WTC11 (cell line): ENCODE data around the gene MAST4. TPM values are rescaled to one million over a fixed set of nuclear protein-coding genes. Genes with fewer than 3 reads are reported as not detected.

Experiments
- ATAC-seq: fragments of 200-7000 bp; cut with Tn5 transposase; 2 replicates; pipeline ENCODE4 v1.10.0; 2021; ENCODE audit warnings: mild to moderate bottlenecking, moderate library complexity
- CTCF ChIA-PET: fragments of 300-600 bp; sonication (Branson Sonifier 250); formaldehyde crosslinking; loops from one replicate; lab custom pipeline; 2021; ENCODE audit warnings: antibody characterized with exemption; lab: Charles Lee
- POLR2A ChIA-PET: fragments of 350-600 bp; sonication (Branson Sonifier 250); formaldehyde crosslinking; loops from one replicate; lab custom pipeline; 2021; ENCODE audit warnings: antibody characterized with exemption; lab: Charles Lee
- DNase-seq: peaks from one replicate; pipeline ENCODE4 v3.0.0; 2021; ENCODE audit warnings: low spot score
- H3K27ac Mint-ChIP-seq: 2 replicates; pipeline ENCODE4 v1.8.0; 2021; ENCODE audit warnings: mixed read lengths
- H3K27me3 Mint-ChIP-seq: 2 replicates; pipeline ENCODE4 v1.8.0; 2021; ENCODE audit warnings: low read depth, mild to moderate bottlenecking, moderate library complexity, mixed read lengths
- H3K36me3 Mint-ChIP-seq: 2 replicates; pipeline ENCODE4 v1.8.0; 2021; ENCODE audit warnings: mixed read lengths
- H3K4me1 Mint-ChIP-seq: 2 replicates; pipeline ENCODE4 v1.8.0; 2022; ENCODE audit warnings: mixed read lengths
- H3K4me3 Mint-ChIP-seq: 2 replicates; pipeline ENCODE4 v1.8.0; 2021; ENCODE audit warnings: mild to moderate bottlenecking, moderate library complexity, mixed read lengths
- H3K9me3 Mint-ChIP-seq: 2 replicates; pipeline ENCODE4 v1.8.0; 2021; ENCODE audit warnings: mixed read lengths
- ARID4B ChIP-seq: sonication (generic); formaldehyde crosslinking; IDR thresholded peaks from 2 replicates; pipeline ENCODE4 v1.8.0; 2023; ENCODE audit warnings: missing genetic modification reagents, mild to moderate bottlenecking, borderline replicate concordance
- EMX1 ChIP-seq: fragments of 250-450 bp; sonication (Bioruptor Pico); IDR thresholded peaks from 2 replicates; pipeline ENCODE4 v1.8.0; 2021; ENCODE audit warnings: mild to moderate bottlenecking
- ERG ChIP-seq: fragments of 250-450 bp; sonication (Bioruptor Pico); IDR thresholded peaks from 2 replicates; pipeline ENCODE4 v1.8.0; 2021; ENCODE audit warnings: mild to moderate bottlenecking
- GRHL2 ChIP-seq: fragments of 250-450 bp; sonication (Bioruptor Pico); IDR thresholded peaks from 2 replicates; pipeline ENCODE4 v1.8.0; 2022; ENCODE audit warnings: mild to moderate bottlenecking, moderate library complexity; ENCODE audit not compliant: insufficient replicate concordance, severe bottlenecking
- GTF2I ChIP-seq: fragments of 250-450 bp; sonication (Bioruptor Pico); conservative IDR thresholded peaks from 2 replicates; pipeline ENCODE4 v1.4.0; 2021; ENCODE audit warnings: mild to moderate bottlenecking
- HMGXB4 ChIP-seq: sonication (generic); formaldehyde crosslinking; IDR thresholded peaks from 2 replicates; pipeline ENCODE4 v1.8.1; 2023; ENCODE audit warnings: mild to moderate bottlenecking, moderate library complexity, missing genetic modification reagents
- IRF2 ChIP-seq: sonication (generic); formaldehyde crosslinking; IDR thresholded peaks from 2 replicates; pipeline ENCODE4 v1.8.0; 2022; ENCODE audit warnings: low read depth, missing genetic modification reagents, borderline replicate concordance
- JAZF1 ChIP-seq: fragments of 250-450 bp; sonication (Bioruptor Pico); IDR thresholded peaks from 2 replicates; pipeline ENCODE4 v1.9.0; 2021; ENCODE audit warnings: moderate library complexity, mild to moderate bottlenecking, inconsistent platforms
- NR1H2 ChIP-seq: sonication (generic); formaldehyde crosslinking; IDR thresholded peaks from 2 replicates; pipeline ENCODE4 v1.9.0; 2021; ENCODE audit warnings: mild to moderate bottlenecking, moderate library complexity, missing genetic modification reagents
- NR2C2 ChIP-seq: sonication (generic); formaldehyde crosslinking; IDR thresholded peaks from 2 replicates; pipeline ENCODE4 v1.8.0; 2022; ENCODE audit warnings: mild to moderate bottlenecking, missing genetic modification reagents
- OVOL2 ChIP-seq: fragments of 250-450 bp; sonication (Bioruptor Pico); IDR thresholded peaks from 2 replicates; pipeline ENCODE4 v1.9.0; 2021; ENCODE audit warnings: mild to moderate bottlenecking, borderline replicate concordance
- PRDM15 ChIP-seq: sonication (generic); formaldehyde crosslinking; IDR thresholded peaks from 2 replicates; pipeline ENCODE4 v1.8.0; 2022; ENCODE audit warnings: missing genetic modification reagents
- RELA ChIP-seq: sonication (generic); formaldehyde crosslinking; IDR thresholded peaks from 2 replicates; pipeline ENCODE4 v1.8.1; 2022; ENCODE audit warnings: missing genetic modification reagents, mild to moderate bottlenecking, borderline replicate concordance
- SMAD4 ChIP-seq: sonication (generic); formaldehyde crosslinking; IDR thresholded peaks from 2 replicates; pipeline ENCODE4 v1.8.0; 2022; ENCODE audit warnings: mild to moderate bottlenecking, missing genetic modification reagents
- SOX15 ChIP-seq: fragments of 250-450 bp; sonication (Bioruptor Pico); IDR thresholded peaks from 2 replicates; pipeline ENCODE4 v1.9.0; 2021; ENCODE audit warnings: mild to moderate bottlenecking
- USF1 ChIP-seq: sonication (generic); formaldehyde crosslinking; IDR thresholded peaks from 2 replicates; pipeline ENCODE4 v1.8.0; 2022; ENCODE audit warnings: mild to moderate bottlenecking, missing genetic modification reagents
- ZMAT4 ChIP-seq: fragments of 250-450 bp; sonication (Bioruptor Pico); IDR thresholded peaks from 2 replicates; pipeline ENCODE4 v1.9.0; 2021; ENCODE audit warnings: mild to moderate bottlenecking
- ZNF121 ChIP-seq: sonication (generic); formaldehyde crosslinking; IDR thresholded peaks from 2 replicates; pipeline ENCODE4 v1.8.0; 2023; ENCODE audit warnings: missing genetic modification reagents
- ZNF219 ChIP-seq: sonication (generic); formaldehyde crosslinking; IDR thresholded peaks from 2 replicates; pipeline ENCODE4 v1.8.0; 2023; ENCODE audit warnings: missing genetic modification reagents, mild to moderate bottlenecking, borderline replicate concordance
- ZNF396 ChIP-seq: fragments of 250-450 bp; sonication (Bioruptor Pico); IDR thresholded peaks from 2 replicates; pipeline ENCODE4 v1.8.0; 2021; ENCODE audit warnings: mild to moderate bottlenecking, moderate library complexity, borderline replicate concordance
- ZNF671 ChIP-seq: fragments of 250-450 bp; sonication (Bioruptor Pico); IDR thresholded peaks from 2 replicates; pipeline ENCODE4 v1.8.0; 2021; ENCODE audit warnings: mild to moderate bottlenecking
- total RNA-seq: library from RNA; stranded (reverse); gene quantifications from 3 replicates; pipeline ENCODE4 v1.2.3, GENCODE V29; 2021

The MAST4 gene
- total RNA-seq, 1 experiment from 2014 or later, result 8.0 TPM

- no peaks in the 10 kb centered on the region for H3K27me3 Mint-ChIP-seq
- no peak for DNase-seq
- H3K4me1 Mint-ChIP-seq, result peaks cover 20% of the 10 kb centered on the region
- H3K27ac Mint-ChIP-seq, result no peak overlapping the region
- TF ChIP-seq HMGXB4 (CRISPR knock-in tag), result no peak
- TF ChIP-seq ZNF671 (CRISPR knock-in tag), result no peak
- TF ChIP-seq SMAD4 (CRISPR knock-in tag), result no peak
- TF ChIP-seq OVOL2 (CRISPR knock-in tag), result no peak
- TF ChIP-seq RELA (CRISPR knock-in tag), result no peak
- TF ChIP-seq ERG, result no peak
- H3K9me3 Mint-ChIP-seq, result no peaks in the 10 kb centered on the region
- no peak for ATAC-seq
- ChIA-PET POLR2A (no interaction called here), CTCF (no interaction called here)
- no peaks in the 10 kb centered on the region for H3K36me3 Mint-ChIP-seq
- no peak overlapping the region for H3K4me3 Mint-ChIP-seq
Observed at GRCh38 chr5:67098656-67099055, 502.5 kb downstream of the MAST4 start.

- Mint-ChIP-seq H3K27ac (no peak overlapping the region), H3K4me3 (no peak overlapping the region), H3K4me1 (peaks cover 6% of the 10 kb centered on the region), H3K36me3 (no peaks in the 10 kb centered on the region), H3K9me3 (no peaks in the 10 kb centered on the region), H3K27me3 (no peaks in the 10 kb centered on the region)
- DNase-seq (no peak), ATAC-seq (no peak)
- ChIA-PET POLR2A (no interaction called here), CTCF (no interaction called here)
- TF ChIP-seq IRF2 (CRISPR knock-in tag), result no peak
- TF ChIP-seq PRDM15, result no peak
- TF ChIP-seq USF1 (CRISPR knock-in tag), result no peak
- TF ChIP-seq ZNF671 (CRISPR knock-in tag), result no peak
- TF ChIP-seq ZMAT4 (CRISPR knock-in tag), result no peak
- no peak for TF ChIP-seq NR2C2 (CRISPR knock-in tag)
- TF ChIP-seq ZNF121, result no peak
- no peak for TF ChIP-seq SOX15 (CRISPR knock-in tag)
- TF ChIP-seq ZNF396 (CRISPR knock-in tag), result no peak
- no peak for TF ChIP-seq ARID4B (CRISPR knock-in tag)
- no peak for TF ChIP-seq EMX1 (CRISPR knock-in tag)
- TF ChIP-seq GRHL2 (CRISPR knock-in tag), result no peak
- TF ChIP-seq GTF2I, result no peak
- TF ChIP-seq ERG, result no peak
- no peak for TF ChIP-seq NR1H2 (CRISPR knock-in tag)
- TF ChIP-seq JAZF1 (CRISPR knock-in tag), result no peak
- TF ChIP-seq ZNF219 (CRISPR knock-in tag), result no peak
Observed at GRCh38 chr5:67100301-67100700, 504.1 kb downstream of the MAST4 start.
